Measurements from ENCODE around the gene CHSY1.

CHSY1 gene

DNA sequence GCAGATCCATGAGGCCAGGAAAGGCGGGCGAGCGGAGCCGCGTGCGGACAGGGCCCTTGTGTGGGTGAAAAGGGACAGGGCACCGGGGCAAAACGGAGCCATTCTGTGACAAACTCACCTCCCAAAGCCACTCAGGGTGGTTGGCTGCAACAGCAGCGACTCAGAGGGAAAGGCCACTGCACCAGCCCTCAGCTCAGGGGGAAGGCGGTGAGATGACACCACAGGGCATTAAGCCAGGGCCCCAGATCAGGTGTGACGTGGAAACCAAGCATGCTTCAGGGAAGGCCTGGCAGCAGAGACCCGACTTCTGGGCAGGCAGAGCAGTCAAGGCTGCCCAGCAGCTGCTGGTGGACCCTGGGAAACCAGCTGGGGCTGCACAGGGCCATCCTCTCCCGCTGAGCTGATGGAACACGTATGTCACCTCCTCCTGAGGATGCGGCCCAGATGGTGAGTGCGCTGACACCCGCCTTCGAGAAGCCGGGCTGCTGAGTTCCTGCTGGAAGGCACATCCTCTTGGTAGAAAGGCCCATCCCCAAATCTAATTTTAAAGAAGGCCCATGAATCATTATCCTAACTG, 82.3 kb downstream of the CHSY1 start:
- DNase-seq = no peak

DNA sequence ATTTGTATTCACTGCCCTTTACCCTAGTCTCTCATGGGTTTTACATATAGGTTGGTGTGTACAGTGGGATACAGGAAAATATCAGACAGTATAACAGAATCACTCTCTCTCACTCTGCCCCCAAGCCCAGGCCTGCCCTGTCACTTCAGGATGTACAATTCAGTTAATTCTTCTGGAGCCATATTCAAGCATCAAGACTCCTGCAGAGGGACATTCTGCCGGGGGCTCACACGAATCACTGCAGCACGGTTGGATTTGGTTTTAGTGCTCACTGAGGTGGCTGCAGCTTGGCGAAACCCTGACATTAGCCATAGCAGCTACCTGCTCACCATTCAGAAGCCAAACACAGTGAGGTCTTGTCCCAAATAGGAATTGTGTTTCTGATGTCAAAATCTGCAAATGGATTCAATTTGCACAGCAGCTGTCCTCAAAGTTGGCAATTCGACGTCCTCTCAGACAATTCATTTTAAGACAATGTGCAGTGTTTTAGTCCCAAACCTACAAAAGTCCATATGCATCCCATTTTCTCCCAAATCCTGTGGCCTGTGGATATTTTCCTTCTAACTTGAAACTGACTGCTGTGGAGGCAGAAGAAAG, 82.9 kb downstream of the CHSY1 start:
- DNase-seq = no peak

DNA sequence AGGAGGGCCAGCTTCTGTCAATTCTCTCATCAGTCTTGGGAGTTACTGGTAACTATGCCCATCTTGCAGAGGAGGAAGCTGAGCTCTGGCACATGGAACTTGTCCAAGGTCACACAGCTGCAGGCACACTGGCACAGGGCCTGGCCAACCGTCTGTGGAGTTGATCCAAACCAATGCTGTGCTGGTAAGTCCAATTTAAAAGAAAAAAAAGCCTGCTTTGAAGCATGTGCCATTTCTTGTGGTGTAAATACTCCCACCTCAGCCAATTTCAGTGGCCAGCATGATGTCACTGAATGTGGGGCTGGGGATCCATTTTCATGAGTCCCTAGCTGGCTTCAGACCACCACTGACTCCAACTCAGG, 83.4 kb downstream of the CHSY1 start:
- no peak for DNase-seq

DNA sequence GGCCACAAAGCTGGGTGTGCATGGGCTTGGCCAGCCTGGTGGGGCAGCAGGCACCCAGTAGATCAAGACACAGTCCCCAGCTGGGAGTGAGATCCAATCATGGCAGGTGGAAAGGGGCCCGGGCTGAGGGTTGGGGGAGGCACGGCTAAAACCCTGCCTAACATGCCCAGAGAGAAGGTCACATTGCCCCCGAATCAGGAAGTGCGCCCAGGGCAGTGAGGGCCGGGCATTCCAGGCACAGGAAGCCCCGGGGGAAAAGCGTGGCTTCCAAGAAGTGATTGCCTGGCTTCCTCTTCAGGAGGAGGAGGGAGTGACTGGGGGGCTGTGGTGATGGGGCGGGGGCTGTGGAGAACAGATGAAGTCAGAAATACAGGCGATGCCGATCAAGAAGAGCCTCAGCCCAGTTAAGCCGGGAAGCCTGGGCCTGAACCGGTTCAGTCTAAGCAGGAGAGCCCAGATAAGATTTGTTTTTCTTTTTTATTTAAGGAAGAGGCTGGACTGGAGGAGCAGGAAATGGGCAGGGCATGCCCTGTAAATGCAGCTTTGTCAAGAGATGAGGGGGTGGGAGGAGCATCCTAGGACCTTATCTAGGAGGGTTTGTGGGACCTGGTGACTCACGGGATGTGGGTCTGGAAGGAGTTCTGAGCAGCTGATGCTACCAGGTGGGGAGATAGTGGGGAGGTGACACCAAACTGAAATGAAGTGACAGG, 83.9 kb downstream of the CHSY1 start:
- DNase-seq = no peak

DNA sequence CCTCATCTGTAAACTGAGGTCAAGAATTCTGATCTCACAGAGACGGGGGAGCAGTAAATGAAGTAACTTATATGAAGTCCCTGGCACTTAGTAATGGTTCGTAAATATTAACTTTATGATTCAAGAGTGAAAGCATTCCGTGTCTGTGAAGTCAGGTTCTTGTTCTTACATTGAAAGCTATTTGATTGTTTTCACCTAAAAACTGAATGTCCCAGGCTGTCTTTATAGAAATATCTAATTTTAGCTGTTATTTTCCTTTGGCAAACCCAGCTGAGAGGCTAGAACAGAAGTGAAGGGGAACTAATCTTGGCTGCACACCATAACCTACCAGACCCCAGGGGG, 84.5 kb downstream of the CHSY1 start:
- no peak for DNase-seq

DNA sequence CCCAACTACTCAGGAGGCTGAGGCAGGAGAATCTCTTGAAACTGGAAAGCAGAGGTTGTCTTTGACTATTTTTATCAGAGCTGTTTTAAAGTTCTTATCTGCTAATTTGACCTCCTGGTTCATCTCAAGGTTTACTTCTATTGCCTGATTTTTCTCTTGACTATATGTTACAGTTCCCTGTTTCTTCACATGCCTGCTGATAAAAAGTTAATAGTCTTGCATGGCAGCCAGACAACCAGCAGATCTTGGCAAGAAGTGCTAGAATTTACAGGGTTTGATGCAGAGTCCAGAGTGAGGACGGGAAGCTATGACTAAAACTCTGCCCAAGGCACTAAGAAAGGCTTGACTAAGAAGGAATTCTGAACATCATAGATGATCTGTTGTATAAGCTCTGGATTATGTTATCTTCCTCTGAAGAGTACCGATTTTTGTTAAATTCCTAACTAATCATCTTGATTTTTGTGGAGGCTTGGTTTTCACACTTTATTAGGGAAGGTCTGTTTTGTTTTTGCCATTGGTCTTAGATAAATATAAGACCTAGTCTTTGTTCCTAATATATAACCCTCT, 85.9 kb downstream of the CHSY1 start:
- no peak for DNase-seq

DNA sequence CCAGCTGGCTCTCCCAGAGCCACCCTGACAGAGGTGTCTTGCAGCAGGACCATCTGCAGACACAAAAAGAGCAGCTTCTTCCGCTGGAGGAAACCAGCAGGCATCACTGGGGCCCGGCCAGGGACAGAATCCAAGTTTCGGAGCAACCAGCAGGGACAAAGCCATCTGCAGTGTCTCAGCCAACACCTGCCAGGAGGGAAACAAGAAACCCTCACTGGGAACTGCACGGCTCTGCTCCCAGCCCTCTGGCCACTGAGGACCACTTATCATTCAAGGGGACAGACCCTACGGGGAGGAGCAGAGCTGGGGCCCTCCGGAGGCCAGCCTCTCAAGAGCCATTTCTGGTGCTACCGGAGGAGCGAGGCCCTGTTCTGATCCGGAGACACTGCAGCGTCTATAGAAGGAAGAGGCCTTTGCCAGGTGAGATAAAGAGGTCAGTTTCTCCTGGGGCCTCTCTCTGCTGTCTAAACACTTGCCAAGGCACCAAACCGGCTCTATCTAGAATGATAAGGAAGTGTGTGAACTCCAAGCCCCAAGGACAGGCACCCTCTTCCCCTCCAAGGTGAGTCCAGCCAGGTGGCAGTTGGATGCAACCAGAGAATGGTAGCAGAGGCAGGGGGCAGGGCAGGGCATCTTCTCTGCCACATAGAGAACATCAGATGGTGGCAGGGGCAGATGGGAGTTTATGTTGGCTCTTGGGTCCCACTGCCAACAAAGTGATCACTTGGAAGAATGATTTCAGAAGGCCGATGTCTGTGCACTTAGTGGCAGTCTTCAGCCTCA, 89.0 kb downstream of the CHSY1 start:
- DNase-seq = no peak

DNA sequence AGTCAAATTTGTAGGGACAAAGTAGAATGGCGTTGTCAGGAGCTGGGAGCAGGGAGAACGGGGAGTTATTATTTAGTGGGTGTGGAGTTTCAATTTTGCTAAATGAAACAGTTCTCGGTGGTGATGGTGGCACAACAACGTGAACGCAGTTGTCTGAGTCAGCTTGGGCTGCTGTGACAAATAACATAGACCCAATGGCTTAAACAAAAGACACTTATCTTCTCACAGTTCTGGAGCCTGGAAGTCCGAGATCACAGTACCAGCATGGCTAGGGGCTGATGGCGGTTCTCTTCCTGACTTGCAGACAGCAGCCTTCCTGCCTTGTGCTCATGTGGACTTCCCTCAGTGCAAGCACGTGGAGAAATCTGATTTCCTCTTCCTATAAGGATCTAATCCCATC, 90.2 kb downstream of the CHSY1 start:
- no peak for DNase-seq

DNA sequence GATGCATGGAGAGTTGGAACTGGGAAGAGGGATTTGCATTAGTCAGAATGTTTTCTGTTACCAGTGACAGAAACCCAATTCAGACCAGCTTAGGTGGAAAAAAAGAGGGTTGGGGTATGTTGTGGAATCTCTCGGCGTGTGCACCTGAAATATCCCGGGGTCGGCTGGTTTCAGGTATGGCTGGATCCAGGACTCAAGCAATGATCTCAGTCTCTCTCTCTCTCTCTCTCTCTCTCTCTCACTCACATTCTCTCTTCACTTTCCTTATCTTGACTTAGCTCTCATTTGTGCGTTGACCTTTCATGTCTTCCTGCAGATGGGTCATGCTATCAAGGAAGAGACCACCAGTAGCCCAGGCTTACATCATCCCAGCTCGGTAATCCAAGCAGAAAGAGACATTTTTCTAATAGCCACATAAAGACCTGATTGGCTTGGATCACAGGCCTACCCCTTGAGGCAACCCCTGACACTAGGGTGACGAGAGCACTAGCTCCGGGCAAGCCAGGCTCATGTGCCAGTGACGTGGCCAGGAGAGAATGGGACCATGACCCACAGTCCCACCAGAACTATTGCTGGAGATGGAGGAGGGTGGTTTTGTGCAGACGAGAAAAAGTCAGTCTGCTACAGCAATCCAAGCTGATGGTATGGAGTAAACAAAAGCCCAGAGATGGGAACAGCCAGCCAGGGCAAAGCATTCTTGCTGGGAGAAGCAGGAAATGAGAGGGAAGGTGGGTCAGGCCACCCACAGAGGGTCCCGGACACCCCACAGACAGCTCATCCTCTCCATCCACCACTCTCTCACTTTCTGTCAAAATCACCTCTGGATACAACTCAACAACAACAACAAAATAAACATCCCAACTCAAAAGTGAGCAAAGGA, 91.7 kb downstream of the CHSY1 start:
- DNase-seq = no peak

DNA sequence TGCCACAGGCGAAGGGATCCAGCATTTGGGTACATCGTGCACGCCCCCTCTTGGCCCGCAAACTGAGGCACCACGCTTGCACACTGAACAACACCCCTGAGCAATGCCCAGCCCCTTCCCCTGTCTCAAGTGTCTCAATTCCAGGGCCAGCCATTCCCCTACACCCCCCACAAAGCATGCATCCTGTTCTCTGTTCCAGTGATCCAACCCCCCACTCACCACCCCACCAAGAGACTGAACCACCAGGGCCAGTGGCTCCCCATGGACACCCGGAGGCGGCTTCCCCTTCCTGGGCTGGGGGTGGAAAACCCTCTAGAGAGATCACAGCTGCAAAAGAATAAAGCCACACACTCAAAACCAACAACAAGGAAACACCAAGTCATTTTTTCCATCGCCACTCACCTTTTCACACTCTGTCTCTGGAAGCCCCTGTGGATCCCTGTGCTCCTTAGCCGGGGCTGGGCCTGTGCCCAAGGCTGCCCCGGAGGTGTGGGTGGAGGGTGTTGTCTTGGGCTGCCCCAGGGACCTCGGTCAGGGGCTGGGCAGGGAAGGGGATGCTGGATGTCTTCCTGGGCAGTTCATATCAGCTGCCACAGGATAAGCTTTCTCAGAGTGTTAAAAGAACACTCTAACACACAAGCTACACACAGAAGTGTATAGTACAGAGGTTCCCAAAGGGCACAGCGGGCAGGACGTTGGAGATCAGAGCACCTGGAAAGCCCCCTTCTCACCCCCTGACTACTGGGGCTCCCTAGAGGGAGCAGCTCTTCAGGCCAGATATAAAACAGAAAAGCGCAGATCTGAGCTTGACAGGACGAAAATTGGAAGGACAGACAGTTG, 92.5 kb downstream of the CHSY1 start:
- DNase-seq = no peak

DNA sequence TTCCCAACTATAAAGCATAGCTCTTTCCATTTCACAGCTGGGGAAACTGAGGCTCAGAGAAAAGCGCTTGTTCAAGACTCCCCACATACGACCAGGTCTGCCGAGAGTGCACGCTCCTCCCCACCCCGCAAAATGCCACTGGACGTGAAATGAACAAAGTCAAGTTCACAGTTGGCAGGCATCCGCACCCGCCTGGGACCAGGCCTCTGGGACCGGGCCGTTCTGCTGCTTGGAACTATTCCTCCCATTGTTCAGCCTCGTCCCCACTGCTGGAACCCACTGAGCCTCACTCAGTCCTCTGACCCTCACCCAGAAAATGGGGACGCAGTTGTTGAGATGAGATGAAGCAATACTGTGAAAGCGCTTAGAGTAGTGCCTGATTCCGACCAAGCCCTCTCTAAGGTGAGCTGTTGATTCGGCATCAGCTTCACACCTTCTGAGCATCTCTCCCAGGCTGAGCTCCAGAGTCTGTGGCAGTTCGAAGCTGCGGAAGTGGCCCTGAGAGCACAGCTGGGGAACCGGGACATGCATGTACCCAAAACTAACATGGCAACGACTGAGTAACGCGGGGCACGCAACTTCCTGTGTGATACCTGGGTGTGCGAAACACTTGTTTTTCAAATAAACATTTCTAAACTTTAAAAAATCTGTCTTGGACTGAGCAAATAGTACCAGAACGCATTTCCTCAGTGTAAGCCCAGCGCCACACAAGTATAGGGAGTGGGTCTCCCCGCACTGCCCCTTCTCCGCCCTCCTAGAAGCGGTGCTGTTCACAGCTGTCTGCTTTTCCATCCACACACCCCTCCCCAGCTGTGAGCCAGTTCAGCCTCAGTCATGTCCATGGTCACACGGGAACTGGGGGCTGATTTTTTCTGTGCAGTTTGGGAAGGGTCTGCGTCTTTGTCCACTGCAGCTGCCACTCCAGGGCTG, 93.4 kb downstream of the CHSY1 start:
- no peak for DNase-seq

DNA sequence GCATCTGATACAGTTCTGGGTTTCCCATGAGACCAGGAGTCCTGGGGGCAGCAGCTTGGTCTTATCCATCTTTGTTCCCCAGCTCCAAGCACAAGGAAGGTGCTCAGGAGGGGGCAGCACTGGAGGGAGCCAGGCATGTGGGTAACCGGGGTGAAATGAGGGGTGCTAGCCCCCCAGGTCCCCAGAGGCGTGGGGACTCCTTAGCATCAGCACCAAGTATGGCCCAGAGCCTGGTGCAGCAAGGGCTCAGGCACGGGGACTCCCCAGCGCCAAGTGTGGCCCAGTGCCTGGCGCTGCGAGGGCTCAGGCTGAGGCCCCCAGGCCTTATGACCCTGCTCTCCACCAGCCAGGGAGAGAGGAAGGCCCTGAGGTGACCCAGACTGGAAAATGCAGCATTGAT, 94.1 kb downstream of the CHSY1 start:
- no peak for DNase-seq

DNA sequence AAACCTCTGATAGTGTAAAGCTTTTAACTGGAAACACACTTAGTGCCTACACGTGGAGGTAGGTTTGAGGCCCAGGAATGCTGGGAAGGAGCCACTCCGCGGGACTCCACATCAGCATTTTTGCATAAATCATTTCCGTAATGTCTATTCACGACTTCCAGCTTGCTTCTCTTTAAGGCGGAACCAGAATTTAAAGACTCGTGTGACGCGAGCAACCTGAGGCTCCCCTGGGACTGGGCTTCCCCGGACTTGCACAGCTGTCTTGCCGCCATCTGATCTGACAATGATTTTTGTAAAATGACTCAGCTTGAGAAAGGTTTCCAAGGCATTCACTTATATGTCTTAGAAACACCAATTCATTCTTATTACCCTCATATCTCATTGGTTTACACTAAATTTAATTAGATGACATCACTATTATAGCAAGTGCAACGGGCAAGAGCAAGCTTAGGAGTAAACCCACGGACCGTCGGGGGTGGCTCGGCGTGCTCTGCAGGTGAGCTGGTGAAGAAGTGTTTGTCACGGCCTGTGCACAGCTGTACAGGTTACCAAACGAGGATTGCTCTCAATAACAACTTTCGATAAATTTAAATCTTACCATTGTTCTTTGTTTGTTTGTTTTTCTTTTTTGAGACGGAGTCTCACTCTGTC, 95.2 kb downstream of the CHSY1 start:
- no peak for DNase-seq

DNA sequence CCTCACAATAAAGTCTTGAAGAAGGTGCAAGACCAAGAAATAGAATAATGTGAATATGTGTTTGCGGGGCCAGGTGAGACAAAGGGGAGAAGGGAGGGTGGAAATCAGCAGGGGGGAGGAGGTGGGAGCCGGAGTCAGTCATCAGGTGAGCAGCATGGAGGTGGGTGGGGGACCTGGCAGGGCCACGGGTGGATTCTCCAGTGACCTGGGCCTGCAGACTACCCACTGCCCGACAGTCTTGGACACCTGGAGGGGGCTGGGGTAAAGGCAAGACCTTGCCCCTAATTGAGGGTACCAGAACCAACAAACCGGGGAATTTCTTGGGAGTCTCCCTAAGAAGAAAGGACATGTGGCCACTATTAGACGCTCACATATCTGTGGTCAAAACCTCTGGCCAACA, 95.8 kb downstream of the CHSY1 start:
- DNase-seq = no peak

DNA sequence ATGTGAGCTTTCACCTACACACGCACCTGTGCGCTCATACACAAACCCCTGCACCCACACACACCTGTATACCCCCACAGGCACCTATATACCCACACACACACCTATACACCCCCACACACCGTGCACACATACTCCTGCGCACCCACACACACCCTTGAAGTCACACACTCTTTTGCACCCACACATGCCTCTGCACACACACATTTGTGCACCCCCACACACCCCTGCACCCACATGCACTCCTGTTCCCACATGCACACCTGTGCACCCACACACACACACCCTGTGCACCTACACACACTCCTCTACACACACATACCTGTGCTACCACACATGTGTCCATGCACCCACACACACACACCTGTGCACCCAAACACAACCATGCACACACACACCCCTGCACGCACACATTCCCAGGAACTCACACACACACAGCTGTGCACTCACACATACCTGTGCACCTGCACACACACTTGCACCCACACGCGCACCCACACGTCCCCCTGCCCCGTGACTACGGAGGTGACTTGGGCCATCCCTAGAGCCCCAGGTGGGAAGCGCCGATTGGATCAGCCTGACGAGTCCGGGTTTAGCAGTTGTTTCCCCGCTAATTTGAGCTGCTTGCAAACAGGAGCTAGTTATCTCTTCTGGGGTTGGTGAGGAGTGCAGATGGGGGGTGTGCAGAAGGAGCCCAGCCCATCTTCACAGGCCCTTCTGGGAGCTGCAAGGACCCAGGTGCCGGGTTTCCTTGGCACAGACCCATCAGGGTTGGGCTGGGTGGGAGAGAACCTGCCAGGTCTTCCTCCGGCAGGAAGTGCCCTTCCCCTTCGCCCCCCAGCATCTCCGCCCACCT, 97.8 kb downstream of the CHSY1 start:
- DNase-seq = no peak

DNA sequence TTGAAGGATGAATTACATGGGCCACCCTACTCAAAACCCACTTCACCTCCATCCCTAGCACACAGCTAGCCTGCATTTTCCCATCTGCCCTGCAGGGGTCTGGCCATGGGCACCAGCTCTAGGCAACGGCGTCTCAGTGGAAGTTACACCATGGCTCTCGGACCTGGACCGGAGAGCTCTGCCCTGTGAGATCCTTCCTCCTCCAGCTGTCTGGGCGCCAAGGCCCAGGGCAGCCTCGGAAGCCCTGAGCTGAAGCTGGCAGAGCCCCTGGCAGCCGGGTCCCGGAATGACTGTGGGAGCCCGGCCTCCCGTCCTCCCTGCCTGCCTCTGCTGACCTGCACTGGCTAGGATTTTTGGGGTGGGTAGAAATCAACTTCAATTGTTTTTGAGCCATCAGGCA, 98.9 kb downstream of the CHSY1 start:
- no peak for DNase-seq

DNA sequence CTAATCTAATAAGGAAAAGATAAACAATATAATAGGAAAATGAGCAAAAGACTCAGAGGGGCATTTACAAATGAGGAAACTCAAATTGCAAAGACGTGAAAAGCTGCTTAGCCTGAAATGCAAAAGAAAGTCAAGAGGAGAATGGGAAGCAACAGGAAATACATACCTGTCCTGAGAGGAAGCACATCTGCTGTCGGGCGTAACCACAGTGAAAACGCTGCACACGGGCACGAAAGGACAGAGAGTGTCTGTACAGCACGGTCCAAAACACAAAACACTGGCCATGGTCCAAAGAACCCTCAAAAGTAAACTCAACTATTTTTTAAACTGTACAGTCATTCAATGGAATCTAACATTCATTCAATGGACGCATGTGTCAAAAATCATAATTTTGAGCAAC, 100.6 kb downstream of the CHSY1 start:
- no peak for DNase-seq

DNA sequence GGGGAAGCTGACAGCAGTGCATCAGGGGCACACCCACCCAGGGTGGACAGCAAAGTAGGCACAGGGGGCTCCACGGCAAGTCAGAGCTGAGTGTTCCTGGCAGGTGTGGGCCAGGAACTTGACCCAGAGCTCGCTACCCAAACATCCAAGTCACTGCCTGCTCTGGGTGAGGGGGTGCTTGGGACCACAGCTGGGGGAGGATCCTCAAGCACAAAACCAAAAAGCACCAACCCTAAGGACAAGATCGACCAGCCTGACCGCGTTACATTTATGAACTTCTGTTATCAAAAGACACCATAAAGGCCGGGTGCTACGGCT, 101.2 kb downstream of the CHSY1 start:
- DNase-seq = no peak

All from stimulated activated naive CD4-positive, alpha-beta T cell (primary cell).